GM10847 (cell line): Measurements from ENCODE around the gene ITGA11.

Experiments
- POLR2A ChIP-seq: IDR thresholded peaks from 2 replicates; pipeline ENCODE4 v1.6.1; 2011; ENCODE audit not compliant: insufficient read length; ENCODE audit errors: extremely low read depth

Gene ITGA11

DNA sequence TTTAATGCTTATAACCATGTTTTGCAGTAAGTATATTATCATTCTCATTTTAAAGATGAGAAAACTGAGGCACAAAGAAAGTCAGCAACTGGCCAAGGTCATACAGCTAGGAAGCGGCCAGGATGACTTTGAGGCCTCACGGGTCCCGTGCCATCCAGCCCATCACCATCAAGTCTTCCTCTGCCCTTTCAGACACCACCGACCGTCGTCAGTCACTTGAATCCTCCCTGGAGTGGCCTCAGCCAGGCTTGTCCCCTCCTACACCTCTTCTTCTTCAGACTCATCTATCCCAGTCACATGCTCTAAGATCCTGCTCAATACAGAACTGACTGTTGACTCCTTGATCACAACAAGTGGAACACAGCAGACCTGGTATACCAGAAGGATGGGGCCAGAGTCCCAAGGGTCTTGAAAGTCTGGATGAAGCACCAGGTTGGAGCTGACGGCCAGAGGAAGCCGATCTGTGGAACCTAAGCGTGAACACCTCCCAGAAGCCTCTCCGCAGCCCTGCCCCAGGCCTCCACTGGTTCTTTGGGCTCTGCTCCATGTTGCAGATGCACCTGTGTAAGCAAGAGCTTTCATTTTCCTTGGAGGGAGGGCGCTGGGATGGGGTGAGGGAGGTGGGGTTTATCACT is 22.1 kb downstream of the ITGA11 start:
- no peak for TF ChIP-seq POLR2A

DNA sequence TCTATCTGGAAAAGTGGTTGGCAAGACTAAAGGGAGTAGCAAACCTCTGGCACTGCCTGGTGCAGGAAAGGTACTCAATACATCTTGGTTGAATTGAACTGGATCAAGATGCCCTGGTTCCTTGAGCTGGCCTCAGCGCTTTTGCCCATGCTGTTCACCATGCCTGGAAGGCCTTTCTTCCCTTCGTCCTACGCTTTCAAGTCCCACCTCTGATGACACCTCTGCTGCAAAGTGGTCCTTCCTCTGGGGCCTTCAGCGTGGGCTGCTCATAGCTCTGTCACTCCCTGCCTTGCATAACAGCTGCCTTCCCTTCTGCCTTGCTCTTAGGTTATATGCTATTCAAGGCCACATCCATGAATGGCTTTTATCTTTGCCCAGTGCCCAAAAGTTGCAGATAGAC is 23.0 kb downstream of the ITGA11 start:
- TF ChIP-seq POLR2A, result no peak

DNA sequence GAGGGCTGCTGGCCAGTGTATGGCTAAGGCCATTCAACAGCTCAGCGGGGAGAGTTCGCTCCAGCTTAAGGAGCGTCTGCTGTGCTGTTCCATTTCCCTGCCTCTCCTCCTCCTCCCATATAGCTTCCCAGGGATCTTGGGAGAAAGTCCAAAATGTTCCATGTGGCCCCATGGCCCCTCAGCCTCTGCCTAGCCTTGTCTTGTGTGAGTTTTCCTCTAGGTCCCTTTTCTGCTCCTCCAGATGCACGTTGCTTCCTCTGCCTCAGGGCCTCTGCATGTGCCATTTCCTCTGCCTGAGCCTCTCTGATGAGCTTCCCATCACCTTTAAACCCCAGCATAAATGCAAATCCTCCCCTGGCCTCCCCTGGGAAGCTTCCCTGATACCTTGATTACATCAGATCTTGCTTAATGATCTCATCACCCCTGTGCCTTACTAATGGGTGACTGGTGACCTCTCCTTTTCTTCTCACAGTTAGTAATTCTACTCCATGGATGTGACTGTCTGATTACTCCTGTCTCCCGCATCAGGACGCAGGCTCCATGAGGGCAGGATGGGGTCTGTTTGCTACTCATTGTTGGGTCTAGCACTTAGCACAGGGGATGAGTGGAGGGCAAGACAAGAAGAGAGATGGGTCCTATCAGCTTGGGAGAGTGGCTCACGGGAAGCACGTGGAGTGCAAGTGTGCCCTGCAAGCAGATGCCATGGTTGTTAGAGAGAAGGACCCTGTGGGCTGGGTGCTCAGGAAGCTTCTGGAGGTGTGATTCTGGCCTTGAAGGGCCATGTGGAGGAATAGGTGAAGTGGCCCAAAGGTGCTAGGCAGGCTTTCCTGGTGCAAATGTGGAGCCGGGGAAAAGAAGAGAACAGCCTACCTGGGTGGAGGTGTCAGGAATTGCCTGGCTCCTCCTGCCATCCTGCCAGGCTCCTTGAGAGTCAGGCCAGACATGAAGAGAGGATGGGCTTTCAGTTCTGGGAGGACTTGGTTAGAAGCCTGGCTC is 23.8 kb downstream of the ITGA11 start:
- TF ChIP-seq POLR2A, result no peak

DNA sequence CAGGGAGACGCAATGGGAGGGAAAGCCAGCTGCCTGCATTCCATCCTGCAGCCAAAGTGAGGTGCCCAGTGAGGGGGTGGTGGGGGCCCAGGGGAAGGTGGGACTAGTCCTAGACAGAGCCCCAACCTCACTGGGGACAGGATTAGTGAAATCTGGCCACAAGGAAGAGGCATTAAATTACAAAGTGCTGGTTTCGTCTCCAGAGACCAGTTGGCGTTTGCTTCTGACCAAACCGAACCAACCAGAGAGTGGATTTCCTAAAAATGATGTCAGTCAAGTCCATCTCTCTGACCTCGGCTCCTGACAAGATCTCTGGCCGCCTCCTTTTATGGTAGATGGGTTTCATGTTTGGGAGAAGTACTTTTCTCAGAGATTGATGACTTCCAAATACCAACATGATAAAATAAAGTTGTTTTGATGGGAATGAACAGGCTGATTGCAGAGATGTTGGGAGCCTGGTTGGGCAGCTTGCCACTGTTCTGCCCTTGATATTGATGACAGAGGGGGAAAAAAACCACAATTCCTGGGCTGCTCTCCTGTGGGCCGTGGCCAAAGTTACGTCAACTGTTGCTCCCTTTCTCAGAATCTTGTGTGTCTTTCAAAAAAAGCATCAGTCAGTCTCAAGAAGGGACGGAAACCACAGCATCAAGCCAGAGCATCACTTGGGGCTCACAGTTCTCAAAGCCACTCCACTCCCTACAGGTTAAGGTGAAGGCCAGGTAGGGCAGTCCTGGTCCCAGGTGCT is 24.6 kb downstream of the ITGA11 start:
- TF ChIP-seq POLR2A, result no peak

DNA sequence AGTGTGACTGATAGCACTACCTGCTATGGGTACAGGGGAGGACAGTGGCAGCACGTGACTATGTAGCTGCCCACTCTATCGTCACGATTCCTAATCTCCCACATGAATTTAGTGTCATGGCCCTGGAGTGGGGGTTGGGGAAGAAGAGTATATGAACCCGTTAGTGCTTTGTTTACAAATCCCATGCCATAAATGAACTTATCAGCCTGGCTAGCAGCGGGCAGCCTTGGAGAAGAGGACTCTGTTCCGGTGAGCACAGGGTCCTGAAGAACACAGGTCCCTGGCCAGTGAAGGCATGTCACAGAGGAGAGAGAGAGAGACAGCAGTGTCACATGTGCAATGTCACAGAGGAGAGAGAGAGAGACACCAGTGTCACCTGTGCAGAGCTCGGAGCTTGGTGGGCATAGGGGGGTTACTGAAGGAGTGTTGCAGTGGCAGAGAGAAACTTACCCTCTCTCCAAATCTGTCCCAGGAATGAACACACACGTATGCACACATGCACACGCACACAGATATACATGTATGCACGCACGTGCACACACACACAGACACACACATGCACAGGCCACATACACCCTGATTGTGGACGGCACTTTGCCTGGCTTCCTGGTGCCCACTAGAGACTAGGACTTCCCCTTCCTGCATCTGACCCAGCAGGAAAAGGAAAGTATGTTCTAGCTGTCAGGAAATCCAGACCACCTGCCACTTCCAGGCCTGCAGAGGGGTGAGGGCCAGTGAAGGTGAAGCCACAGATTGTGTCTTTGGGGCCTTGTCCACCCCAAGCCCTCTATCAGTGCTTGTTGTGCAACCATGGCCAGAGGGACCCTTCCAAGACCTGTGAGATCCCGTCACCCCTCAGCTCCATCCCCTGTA is 26.3 kb downstream of the ITGA11 start:
- no peak for TF ChIP-seq POLR2A

DNA sequence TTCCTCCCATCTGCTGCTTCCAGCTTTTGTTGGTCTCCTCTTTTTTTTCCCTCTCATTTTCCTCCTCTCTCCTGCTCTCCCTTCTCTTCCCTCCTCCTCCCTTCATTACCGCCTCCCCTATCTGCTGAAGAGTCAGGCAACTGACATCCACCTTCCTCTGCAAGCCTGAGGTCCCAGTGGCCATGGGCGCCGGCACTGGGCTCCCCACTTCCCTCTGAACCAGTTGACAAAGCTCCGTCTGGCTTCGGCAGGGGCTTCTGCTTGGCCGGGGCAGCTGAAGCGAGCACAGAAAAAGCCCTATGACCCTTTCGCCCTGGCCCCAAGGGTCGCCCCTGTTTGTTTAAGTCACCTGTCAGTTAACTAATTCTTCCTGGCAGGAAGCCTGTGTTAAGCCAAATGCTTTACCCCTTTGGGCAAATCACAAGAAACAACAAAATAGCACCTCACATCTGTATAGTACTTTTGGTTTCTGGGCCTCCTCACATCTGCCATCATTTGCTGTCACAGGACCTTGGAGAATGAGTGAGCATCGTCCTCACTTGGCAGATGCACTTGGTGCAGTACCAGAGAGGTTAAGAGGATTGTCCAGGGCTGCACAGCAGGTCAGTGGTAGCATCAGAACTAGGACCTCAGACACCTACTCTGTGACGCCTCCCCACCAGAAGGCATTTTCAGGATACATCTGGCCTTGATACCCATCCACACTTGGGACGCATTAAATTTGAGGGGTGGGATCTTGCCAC is 27.7 kb downstream of the ITGA11 start:
- no peak for TF ChIP-seq POLR2A

DNA sequence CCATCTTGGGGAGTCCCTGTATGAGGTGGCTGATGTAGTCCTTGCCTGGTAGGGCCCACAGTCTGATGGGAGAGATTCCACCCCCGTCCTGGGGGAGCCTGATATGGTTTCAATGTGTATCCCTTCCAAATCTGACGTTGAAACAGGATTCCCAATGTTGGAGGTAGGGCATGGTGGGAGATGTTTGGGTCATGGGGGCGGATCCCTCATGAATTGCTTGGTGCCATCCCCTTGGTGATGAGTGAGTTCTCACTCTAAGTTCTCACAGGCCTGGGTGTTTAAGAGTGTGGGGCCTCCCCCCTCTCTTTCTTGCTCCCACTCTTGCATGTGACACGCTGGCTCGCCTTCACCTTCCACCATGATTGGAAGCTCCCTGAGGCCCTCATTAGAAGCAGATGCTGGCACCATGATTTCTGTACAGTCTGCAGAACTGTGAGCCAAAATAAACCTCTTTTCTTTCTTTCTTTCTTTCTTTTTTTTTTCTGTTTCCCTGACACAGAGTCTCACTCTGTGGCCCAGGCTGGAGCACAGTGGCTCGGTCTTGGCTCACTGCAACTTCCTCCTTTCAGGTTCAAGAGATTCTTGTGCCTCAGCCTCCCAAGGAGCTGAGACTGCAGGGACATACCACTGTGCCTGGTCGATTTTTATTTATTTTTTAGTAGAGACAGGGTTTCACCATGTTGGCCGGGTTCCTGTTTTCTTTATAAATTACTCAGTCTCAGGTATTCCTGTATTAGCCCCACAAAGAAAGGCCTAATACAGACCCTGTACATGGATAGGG is 28.6 kb downstream of the ITGA11 start:
- TF ChIP-seq POLR2A, result no peak

DNA sequence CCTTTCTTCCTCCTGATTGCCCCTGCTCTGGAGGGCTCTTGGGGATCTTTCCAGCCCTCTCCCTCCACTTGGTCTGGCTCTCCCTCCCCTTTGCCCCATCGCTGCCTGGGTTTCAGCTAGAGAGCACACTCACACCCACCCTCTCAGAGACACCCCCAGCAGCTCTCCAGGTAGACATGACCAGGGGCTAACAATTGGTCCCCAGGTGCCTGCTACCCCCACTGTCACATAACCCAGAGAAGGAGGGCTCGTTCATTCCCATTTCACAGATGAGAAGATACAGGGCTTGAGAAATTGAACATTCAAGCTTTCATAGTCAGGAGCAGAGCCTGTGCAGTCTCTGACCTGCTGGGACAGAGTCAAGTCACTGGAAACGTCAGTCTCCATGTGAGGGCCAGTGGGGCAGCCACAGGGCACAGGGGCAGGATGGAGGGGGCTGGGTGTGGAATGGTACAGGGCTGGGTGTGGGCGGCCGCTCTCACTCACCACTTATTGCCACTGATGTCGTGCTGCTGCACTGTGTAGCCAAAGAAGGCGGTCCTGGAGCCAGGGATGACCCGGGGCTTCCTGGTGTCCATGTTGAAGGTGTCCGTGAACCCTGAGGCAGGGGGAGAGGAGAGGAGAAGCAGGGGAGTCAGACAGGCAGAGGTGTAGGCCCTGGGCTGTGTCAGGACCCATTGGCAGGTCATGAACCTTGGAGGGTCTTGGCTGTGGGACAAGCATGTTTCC is 29.4 kb downstream of the ITGA11 start:
- TF ChIP-seq POLR2A, result no peak

DNA sequence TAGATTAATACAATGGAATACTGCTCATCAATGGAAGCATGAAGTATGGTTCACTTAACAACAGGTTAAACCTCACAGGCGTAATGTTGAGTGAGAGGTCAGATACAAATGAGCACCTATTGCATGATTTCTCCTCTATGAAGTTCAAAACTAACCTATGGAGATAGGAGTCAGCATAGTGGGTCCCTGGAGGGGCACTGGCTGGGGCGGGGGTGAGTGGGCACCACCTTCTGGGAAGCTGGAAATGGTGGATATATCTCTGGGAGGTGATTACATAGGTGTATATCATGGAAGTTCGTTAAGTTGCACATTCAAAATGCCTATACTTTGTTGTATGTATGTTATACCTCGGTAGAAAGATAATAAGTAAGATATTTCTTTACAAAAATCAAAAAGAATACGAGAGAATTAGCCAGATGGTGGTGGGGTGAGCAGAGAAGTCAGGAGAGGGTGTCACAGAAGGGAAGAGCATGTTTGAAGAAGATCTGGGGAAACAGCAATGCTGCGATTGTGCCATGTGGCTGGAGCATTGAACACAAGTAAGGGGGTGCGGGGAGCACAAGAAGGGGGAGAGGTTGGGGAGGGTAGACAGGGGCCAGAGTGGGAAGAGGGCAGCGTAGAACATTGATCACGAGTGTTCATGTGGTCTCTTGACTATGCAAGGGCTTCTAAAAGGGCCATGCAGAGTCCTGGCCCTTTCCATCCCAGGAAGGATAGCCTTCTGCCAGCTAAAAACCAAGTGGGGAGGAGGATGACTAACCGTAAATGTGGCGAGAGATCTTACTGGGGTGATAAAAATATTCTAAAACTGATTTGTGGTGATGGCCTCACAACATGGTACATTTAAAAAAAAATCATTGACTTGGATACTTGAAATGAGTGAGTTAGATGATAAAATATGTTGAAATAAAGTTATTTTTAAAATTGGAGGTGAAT is 30.2 kb downstream of the ITGA11 start:
- no peak for TF ChIP-seq POLR2A

DNA sequence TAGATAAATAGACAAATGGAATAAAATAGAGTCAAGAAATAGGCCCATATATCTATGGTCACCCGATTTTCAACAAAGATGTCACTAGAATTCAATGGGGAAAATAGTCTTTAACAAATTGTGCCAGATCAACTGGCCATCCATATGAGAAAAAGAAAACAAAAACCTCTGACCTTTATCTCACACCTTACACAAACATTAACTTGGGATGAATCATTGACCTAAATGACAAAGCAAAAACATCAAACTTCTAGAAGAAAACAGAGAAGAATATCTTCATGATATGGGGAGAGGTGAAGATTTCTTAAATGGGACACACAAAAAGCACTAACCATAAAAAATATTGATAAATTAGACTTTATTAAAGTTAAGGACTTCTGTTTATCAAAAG is 31.9 kb downstream of the ITGA11 start:
- TF ChIP-seq POLR2A, result no peak

DNA sequence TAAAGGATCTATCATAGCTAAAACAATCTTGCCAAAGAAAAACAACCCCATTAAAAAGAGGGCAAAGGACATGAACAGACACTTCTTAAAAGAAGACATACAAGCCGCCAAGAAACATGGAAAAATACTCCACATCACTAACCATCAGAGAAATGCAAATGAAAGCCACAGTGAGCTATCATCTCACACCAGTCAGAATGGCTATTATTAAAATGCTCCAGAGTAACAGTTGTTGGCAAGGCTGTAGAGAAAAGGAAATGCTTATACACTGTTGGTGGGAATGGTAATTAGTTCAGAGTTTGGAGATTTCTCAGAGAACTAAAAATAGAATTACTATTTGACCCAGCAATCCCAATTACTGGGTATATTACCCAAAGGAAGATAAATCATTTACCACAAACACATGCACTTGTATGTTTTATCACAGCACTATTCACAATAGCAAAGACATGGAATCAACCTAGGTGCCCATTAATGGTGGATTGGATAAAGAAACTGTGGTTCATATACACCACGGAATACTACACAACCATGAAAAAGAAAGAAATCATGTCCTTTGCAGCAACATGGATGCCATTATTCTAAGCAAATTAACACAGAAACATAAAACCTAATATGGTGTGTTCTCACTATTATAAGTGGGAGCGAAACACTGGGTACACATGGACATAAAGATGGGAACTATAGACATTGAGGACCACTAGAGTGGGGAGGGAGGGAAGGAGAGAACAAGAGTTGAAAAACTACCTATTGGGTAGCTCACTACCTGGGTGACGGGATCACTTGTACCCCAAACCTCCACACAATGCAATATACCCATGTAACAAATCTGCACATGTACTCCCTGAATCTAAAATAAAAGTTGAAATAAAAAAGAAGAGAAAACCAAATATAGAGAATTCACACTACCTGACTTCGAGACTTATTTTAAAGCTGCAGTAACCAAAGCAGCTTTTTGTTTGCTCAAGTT is 32.6 kb downstream of the ITGA11 start:
- no peak for TF ChIP-seq POLR2A

DNA sequence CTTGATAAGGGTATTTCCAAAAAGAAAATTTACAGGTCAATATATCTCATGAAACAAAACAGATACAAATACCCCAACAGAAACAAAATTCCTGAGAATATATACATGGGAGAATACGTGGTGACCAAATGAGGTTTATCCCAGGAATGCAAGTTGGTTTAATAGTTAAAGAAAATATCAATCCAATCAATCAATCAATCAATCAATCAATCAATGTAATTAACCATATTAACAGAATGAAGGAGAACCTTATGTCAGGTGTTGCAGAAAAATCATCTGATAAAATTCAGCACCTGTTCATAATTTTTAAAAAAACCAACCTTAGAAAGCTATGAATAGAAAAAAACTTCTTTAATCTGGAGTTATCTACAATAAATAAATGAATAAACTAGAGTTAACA is 35.9 kb downstream of the ITGA11 start:
- no peak for TF ChIP-seq POLR2A
